Neutrophil (primary cell): ENCODE data around the gene RDM1.
"Not testable (repeated sequence)": the region's sequence is repeated elsewhere in the genome, so short reads cannot be mapped to it uniquely, and the experiment has no call there.

ENCODE experiments used
- H3K27ac ChIP-seq: fragments of 200-600 bp; sonication (generic); 2 replicates; pipeline ENCODE4 v1.5.1; 2016; ENCODE audit warnings: mild to moderate bottlenecking, moderate library complexity
- H3K27me3 ChIP-seq: fragments of 200-600 bp; sonication (generic); 2 replicates; pipeline ENCODE4 v1.6.0; 2016; ENCODE audit warnings: mild to moderate bottlenecking
- H3K36me3 ChIP-seq: fragments of 200-600 bp; sonication (generic); 2 replicates; pipeline ENCODE4 v1.5.1; 2017
- H3K4me1 ChIP-seq, 2 experiments: fragments of 200-600 bp in 1 of 2; sonication (generic) in 1 of 2; 1 replicate in 1 of 2; 2 replicates in 1 of 2; pipeline versions ENCODE4 v1.5.1 to v1.6.1; 2013 to 2016; ENCODE audit warnings: low read depth in 1 of 2, low read length in 1 of 2, mild to moderate bottlenecking in 1 of 2, moderate library complexity in 1 of 2; ENCODE audit not compliant: control insufficient read depth in 1 of 2, insufficient read depth in 1 of 2
- H3K4me3 ChIP-seq, 2 experiments: fragments of 200-600 bp in 1 of 2; sonication (generic) in 1 of 2; 1 replicate in 1 of 2; 2 replicates in 1 of 2; pipeline ENCODE4 v1.5.1; 2013 to 2016; ENCODE audit warnings: low read depth in 1 of 2, low read length in 1 of 2, mild to moderate bottlenecking in 1 of 2, moderate library complexity in 1 of 2
- H3K9me3 ChIP-seq: fragments of 200-600 bp; sonication (generic); 2 replicates; pipeline ENCODE4 v1.5.1; 2016
- CTCF ChIP-seq: fragments of 200-600 bp; sonication (generic); IDR thresholded peaks from 2 replicates; pipeline ENCODE4 v1.5.1; 2016; ENCODE audit warnings: antibody characterized with exemption

RDM1 gene

GRCh38 chr17:35903451-35903850 lies 27.1 kb downstream of the RDM1 start:
- no peaks in the 10 kb centered on the region for H3K36me3 ChIP-seq
- no peak overlapping the region for H3K27ac ChIP-seq
- no peak overlapping the region for H3K4me3 ChIP-seq
- H3K4me1 ChIP-seq: peaks cover 0 to 3% of the 10 kb centered on the region in 2 experiments
- no peaks in the 10 kb centered on the region for H3K27me3 ChIP-seq
- no peaks in the 10 kb centered on the region for H3K9me3 ChIP-seq
- no peak for TF ChIP-seq CTCF

GRCh38 chr17:35901631-35902175 lies 28.9 kb downstream of the RDM1 start:
- Histone ChIP-seq H3K27me3 (no peaks in the 10 kb centered on the region), H3K36me3 (no peaks in the 10 kb centered on the region), H3K4me1 (peaks cover 0 to 5% of the 10 kb centered on the region in 2 experiments), H3K4me3 (no peak overlapping the region), H3K27ac (no peak overlapping the region), H3K9me3 (no peaks in the 10 kb centered on the region)
- no peak for TF ChIP-seq CTCF

- H3K9me3 ChIP-seq: no peaks in the 10 kb centered on the region
- no peak overlapping the region for H3K27ac ChIP-seq
- H3K36me3 ChIP-seq: no peaks in the 10 kb centered on the region
- no peak for TF ChIP-seq CTCF
- H3K27me3 ChIP-seq: no peaks in the 10 kb centered on the region
- no peak overlapping the region for H3K4me3 ChIP-seq
- H3K4me1 ChIP-seq: peaks cover 0 to 9% of the 10 kb centered on the region in 2 experiments
Observed at GRCh38 chr17:35900708-35901480, 29.7 kb downstream of the RDM1 start.

- Histone ChIP-seq H3K9me3 (no peaks in the 10 kb centered on the region), H3K27ac (no peak overlapping the region), H3K4me3 (no peak overlapping the region), H3K27me3 (no peaks in the 10 kb centered on the region), H3K36me3 (no peaks in the 10 kb centered on the region), H3K4me1 (peaks cover 0 to 12% of the 10 kb centered on the region in 2 experiments)
- TF ChIP-seq CTCF: no peak
Observed at GRCh38 chr17:35900280-35900679, 30.3 kb downstream of the RDM1 start.

- no peaks in the 10 kb centered on the region for H3K9me3 ChIP-seq
- H3K27me3 ChIP-seq: no peaks in the 10 kb centered on the region
- peaks cover 0 to 12% of the 10 kb centered on the region in 2 experiments for H3K4me1 ChIP-seq
- TF ChIP-seq CTCF: no peak
- no peak overlapping the region for H3K27ac ChIP-seq
- no peaks in the 10 kb centered on the region for H3K36me3 ChIP-seq
- H3K4me3 ChIP-seq: no peak overlapping the region
Observed at GRCh38 chr17:35898283-35899070, 32.1 kb downstream of the RDM1 start.

GRCh38 chr17:35897772-35898171 lies 32.8 kb downstream of the RDM1 start:
- not testable (repeated sequence) for H3K9me3 ChIP-seq, H3K27ac ChIP-seq, H3K27me3 ChIP-seq, H3K4me3 ChIP-seq, H3K36me3 ChIP-seq
- H3K4me1 ChIP-seq: peaks cover 0 to 12% of the 10 kb centered on the region in 2 experiments
